ENCODE measurements around the gene KIF6. TPM values are rescaled to one million over a fixed set of nuclear protein-coding genes. Genes with fewer than 3 reads are reported as not detected.

The KIF6 gene
- total RNA-seq, 2 experiments from 2014 or later, result not detected

Other genes starting within 250 kb of the KIF6 start
- gene DAAM2, start 67.0 kb upstream of the KIF6 start, total RNA-seq, result not detected
- under 1 TPM; 0.37 to 0.61 TPM for gene MOCS1, start 209.1 kb upstream of the KIF6 start, total RNA-seq

Measured in activated naive CD8-positive, alpha-beta T cell treated with anti-CD3 and anti-CD28 coated beads, Interleukin-2, amount 10 ng/mL, durations not matched to agents 7 days and 5 days (primary cell).